Stimulated activated CD4-positive, alpha-beta T cell treated with anti-CD3 and anti-CD28 coated beads, Interleukin-4, amount 100 ng/mL, for 24 hours (primary cell): ENCODE results near the gene NAV2.

Experiments used
- DNase-seq: peaks from one replicate; pipeline ENCODE4 v3.0.0-alpha.2; 2020

Gene NAV2

GRCh38 chr11:19689281-19690000 is 23.2 kb upstream of the NAV2 start:
- no peak for DNase-seq

GRCh38 chr11:19690885-19691284 is 21.8 kb upstream of the NAV2 start:
- DNase-seq = no peak

GRCh38 chr11:19691815-19692500 is 20.7 kb upstream of the NAV2 start:
- DNase-seq = no peak

- DNase-seq = no peak
These were observed 19.5 kb upstream of the NAV2 start for GRCh38 chr11:19693146-19693545.

- DNase-seq = no peak
These were observed 17.8 kb upstream of the NAV2 start for GRCh38 chr11:19694796-19695345.

GRCh38 chr11:19696073-19696472 is 16.6 kb upstream of the NAV2 start:
- DNase-seq = no peak

- DNase-seq = no peak
These were observed 15.7 kb upstream of the NAV2 start for GRCh38 chr11:19696904-19697303.

- DNase-seq = no peak
These were observed 14.9 kb upstream of the NAV2 start for GRCh38 chr11:19697721-19698121.

GRCh38 chr11:19698493-19699292 is 13.9 kb upstream of the NAV2 start:
- DNase-seq = no peak

GRCh38 chr11:19701421-19701820 is 11.2 kb upstream of the NAV2 start:
- no peak for DNase-seq

GRCh38 chr11:19702620-19703019 is 10.0 kb upstream of the NAV2 start:
- DNase-seq = no peak

GRCh38 chr11:19703211-19703610 is 9.4 kb upstream of the NAV2 start:
- DNase-seq = no peak

- no peak for DNase-seq
These were observed 8.4 kb upstream of the NAV2 start for GRCh38 chr11:19704213-19704612.

- DNase-seq = no peak
These were observed 6.7 kb upstream of the NAV2 start for GRCh38 chr11:19705936-19706335.

- peak; percentile 23 for DNase-seq
These were observed 741 bp upstream of the NAV2 start for GRCh38 chr11:19711911-19712280.

GRCh38 chr11:19713196-19714021 is 772 bp downstream of the NAV2 start:
- no peak for DNase-seq

GRCh38 chr11:19714022-19714386 is 1.4 kb downstream of the NAV2 start:
- DNase-seq = no peak

GRCh38 chr11:19714387-19715363 is 2.0 kb downstream of the NAV2 start:
- DNase-seq = no peak

- no peak for DNase-seq
These were observed 2.7 kb downstream of the NAV2 start for GRCh38 chr11:19715373-19715772.

GRCh38 chr11:19718051-19718450 is 5.4 kb downstream of the NAV2 start:
- DNase-seq = no peak

GRCh38 chr11:19718951-19719350 is 6.3 kb downstream of the NAV2 start:
- no peak for DNase-seq

- DNase-seq = no peak
These were observed 7.3 kb downstream of the NAV2 start for GRCh38 chr11:19719960-19720359.
